ENCODE measurements around the gene FERMT1.
"Not testable (repeated sequence)": the region's sequence is repeated elsewhere in the genome, so short reads cannot be mapped to it uniquely, and the experiment has no call there.

FERMT1 gene

DNA sequence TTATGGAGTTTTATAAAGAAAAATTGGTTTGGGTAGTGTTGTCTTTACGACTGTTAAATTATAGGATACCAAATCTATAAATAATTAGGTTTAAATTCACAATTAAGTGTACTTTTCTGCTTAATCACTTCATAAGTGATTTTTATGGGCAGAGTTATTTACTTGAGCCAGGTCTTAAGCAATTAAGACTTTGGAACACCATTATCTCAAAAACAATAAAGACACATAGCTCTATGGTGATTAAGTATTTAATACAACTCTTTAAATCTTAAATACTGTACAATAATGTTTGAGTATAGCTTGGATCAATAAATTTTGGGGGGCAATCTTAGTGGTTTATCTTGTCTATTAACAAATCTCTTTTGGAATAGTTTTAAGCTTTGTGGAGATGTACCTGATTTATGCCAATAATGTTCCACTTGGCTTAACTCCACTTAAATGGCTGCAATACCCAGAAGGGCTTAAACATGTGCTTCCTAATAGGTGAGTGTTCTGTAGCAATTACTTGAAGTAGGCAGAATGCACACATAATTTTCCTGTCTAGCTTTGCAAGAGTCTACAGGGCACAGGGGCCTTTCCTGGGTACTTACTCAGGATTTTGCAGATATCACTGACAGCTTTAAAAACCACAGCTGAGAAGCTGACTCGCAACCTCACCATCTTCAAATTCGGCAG lies 7.5 kb downstream of the FERMT1 start:
- no peak for DNase-seq (ENCODE audit: low spot score)

- no peak for DNase-seq (ENCODE audit: low spot score)
These were observed 8.1 kb downstream of the FERMT1 start for GRCh38 chr20:6114696-6115095.

DNA sequence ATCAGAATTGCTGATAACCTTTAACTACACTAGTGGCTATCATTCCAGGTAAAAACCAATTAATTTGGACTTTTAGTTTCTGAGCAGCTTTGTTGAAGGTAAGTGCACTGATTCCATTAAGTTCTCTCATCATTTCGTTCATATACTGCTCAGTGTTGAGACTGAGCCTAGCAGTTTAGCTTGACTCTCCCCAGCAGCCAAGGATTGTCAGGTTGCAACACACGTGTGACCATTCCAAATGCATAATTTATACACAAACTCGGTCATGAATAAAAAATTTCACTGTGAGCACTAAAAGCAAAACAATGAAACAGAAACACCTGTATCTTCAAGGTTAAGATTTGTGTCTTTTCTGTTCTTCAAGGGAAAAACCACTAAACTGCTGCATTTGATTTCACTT lies 8.9 kb downstream of the FERMT1 start:
- no peak for DNase-seq (ENCODE audit: low spot score)

- DNase-seq (ENCODE audit: low spot score) = not testable (repeated sequence)
These were observed 9.9 kb downstream of the FERMT1 start for GRCh38 chr20:6112965-6113364.

GRCh38 chr20:6108330-6108729 lies 14.5 kb downstream of the FERMT1 start:
- DNase-seq (ENCODE audit: low spot score) = no peak

GRCh38 chr20:6104493-6105188 lies 18.2 kb downstream of the FERMT1 start:
- no peak for DNase-seq (ENCODE audit: low spot score)

GRCh38 chr20:6103301-6103700 lies 19.5 kb downstream of the FERMT1 start:
- no peak for DNase-seq (ENCODE audit: low spot score)

- DNase-seq (ENCODE audit: low spot score) = no peak
These were observed 21.5 kb downstream of the FERMT1 start for GRCh38 chr20:6101346-6101745.

- DNase-seq (ENCODE audit: low spot score) = no peak
These were observed 22.6 kb downstream of the FERMT1 start for GRCh38 chr20:6100246-6100645.

DNA sequence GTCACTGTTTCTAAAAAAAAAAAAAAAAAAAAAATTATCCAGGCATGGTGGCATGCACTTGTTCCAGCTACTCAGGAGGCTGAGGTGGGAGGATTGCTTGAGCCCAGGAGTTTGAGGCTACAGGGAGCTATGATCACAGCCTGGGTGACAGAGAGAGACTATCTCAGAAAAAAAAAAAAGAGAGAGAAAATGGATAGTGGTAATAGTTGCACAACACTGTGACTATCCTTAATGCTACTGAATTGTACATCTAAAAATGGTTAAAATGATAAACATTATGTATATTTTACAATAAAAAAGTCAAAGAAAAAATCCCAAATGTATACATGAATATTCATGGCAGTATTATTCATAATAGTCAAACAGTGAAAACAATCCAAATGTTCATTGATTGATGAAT lies 23.0 kb downstream of the FERMT1 start:
- no peak for DNase-seq (ENCODE audit: low spot score)

DNA sequence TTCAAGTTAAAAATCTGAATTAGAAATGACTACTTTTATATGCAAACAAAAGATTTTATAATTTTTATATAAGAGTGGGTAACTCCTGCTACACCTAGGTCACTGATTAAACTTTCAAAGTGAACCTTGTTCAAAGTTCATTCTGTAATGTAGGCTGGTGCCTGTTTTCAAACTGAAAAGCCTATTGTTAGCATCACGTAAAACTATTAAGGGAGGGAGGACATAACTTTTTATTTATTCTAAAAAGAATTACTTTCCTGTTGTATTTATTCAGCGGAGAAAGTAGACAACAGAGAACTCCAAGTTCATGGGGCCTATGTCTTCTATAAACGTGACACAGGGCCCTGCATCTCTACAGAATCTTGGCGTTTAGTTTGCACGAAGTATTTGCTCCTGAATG lies 27.4 kb downstream of the FERMT1 start:
- DNase-seq (ENCODE audit: low spot score) = no peak

GRCh38 chr20:6094565-6094964 lies 28.3 kb downstream of the FERMT1 start:
- DNase-seq (ENCODE audit: low spot score) = no peak

- DNase-seq (ENCODE audit: low spot score) = no peak
These were observed 28.8 kb downstream of the FERMT1 start for GRCh38 chr20:6094063-6094462.

DNA sequence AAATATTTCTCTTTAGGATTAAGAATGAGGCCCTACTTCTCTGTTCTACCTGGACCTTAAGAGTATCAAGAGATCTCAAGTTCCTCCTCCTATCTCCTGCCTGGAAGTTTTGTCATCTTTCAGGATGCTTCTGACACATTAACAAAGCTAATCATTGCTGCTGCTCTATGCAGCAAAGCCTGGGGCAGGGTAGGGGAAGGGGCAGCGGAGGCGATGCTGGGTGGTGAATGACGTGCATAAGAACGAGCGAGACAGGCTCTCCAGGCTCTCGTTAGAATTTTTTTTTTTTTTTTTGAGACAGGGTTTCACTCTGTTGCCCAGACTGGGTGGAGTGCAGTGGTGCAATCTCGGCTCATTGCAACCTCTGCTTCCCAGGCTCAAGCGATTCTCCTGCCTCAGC lies 31.2 kb downstream of the FERMT1 start:
- no peak for DNase-seq (ENCODE audit: low spot score)

GRCh38 chr20:6086868-6087267 lies 36.0 kb downstream of the FERMT1 start:
- no peak for DNase-seq (ENCODE audit: low spot score)

GRCh38 chr20:6083926-6084325 lies 38.9 kb downstream of the FERMT1 start:
- no peak for DNase-seq (ENCODE audit: low spot score)

- no peak for DNase-seq (ENCODE audit: low spot score)
These were observed 41.6 kb downstream of the FERMT1 start for GRCh38 chr20:6081236-6081635.

GRCh38 chr20:6079016-6079415 lies 43.8 kb downstream of the FERMT1 start:
- DNase-seq (ENCODE audit: low spot score) = no peak

DNA sequence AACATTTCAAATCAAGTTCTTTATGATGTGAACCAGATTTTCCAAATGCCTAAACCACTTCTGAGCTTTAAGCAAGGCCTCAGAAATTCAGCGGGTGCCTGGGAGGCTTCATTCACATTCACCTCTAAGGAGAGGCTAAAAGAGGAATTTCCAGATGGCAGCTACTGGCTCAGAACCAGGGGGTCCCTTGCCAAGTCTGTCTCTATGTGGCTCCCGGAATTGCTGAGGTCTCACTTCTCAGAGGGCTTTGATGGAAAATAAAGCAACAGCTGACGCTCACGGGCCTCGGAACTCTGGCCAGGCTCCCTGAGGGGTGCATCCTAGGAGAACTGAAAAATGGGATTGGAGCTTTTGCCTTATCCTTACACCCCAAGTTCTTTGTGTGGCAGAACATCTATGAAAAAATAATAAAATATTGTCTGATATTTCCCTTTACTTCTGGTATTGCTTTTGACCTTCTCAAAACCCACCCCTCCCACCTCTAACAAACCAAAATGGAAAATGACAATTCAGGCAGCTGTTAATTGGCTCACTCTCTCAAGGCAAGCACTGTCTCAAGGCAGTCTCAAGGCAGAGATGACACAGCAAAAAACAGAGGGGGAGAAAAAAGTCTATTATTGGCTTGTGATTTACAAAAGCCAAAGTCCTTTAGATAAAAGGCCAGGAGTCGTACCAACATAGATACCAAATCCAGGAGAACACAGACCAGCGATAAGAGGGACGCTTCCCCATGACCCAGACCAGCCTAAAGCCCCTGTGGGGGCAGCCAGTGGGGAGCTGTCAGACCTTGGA lies 47.2 kb downstream of the FERMT1 start:
- peak; percentile 5 for DNase-seq (ENCODE audit: low spot score)

DNA sequence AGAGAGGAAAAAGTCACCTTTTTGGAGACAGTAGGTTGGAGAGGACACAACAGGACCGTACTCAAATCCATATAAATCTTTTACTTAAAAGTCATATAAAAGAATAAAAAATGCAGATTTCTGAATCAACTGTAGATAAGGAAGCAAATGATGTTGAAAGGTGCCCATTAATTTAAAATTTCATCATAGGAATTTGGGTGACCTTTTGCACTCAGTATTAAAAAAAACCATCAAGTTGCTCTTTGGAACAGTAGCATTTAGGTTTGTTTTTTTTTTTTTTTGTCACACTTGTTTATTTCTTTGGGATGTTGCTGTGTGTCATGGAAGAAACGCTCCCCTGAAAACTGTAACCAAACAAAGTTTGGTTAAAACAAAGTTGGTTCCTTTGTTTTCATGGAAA lies 48.0 kb downstream of the FERMT1 start:
- DNase-seq (ENCODE audit: low spot score) = no peak

DNA sequence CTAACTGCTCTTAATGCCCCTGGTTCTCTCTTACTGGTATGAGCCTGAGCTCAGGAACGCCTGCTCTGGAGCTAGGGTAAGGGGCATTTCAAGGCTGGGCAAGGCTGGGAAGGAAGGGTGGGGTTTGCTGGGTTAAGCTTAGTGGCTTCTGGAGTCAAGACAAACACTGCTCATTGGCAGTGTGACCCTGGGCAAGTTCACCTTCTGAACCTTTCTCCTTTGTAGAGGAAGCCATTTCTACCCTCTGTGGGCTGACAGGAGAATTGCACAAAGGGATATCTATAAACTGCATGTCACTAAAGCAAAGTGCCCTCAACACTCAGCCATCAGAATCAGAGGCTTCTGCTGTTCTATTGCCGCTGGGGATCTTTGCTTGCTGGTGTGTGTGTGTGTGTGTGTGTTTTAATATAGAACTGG lies 48.7 kb downstream of the FERMT1 start:
- DNase-seq (ENCODE audit: low spot score) = peak; percentile 23

DNA sequence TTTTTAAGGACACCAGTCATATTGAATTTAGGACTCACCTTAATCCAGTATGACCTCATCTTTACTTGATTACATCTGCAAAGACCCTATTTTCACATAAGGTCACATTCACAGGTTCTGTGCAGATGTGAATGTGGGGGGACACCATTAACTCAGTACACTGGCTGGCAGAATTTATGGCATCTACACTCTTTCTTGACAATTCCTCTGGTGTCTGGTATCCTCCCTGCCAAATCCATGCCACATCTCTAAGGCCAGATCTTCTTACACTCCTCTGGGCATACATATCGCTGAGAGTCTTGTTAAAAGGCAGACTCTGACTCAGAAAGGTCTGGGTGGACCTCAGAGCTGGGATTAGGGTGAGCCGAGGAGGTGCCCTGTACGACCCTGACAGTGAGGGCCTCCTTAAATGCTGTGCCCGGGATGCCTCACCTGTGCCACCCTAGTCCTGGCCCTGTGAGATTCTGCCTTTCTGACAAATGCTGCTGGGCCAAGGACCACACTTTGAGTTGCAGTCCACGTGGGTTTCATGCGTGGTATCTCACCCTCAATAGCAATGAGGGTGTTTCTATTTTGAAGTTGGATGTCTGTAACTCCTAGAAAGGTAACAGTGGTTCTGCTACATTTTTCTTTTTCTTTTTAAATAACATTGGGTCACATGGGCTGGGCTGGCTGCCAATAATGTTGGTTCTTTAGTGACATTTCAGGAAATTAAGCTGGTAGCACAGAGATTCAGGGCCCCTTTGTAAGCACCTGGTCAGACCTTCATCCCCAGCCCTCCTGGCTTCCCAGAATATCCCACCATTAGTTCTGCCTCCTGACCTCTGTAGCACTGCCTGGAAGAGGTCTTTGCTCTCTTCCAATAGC lies 51.8 kb downstream of the FERMT1 start:
- DNase-seq (ENCODE audit: low spot score) = no peak

All from hematopoietic multipotent progenitor cell treated with erythropoietin and hydrocortisone succinate and interleukin-3 and kit ligand, for 15 days (in vitro differentiated cells).